Vagina (tissue), 2 donors: Measurements from ENCODE around the gene CHD1. TPM values are rescaled to one million over a fixed set of nuclear protein-coding genes. Genes with fewer than 3 reads are reported as not detected.

ENCODE experiments used
- DNase-seq, 2 donors: peaks; one replicate each; pipeline ENCODE4 v3.0.0-alpha.2; 2017; ENCODE audit errors: extremely low spot score in 2 of 2
- H3K27ac ChIP-seq: fragments of 200-600 bp; sonication (generic); one replicate; pipeline ENCODE4 v1.5.1; 2019
- H3K27me3 ChIP-seq: fragments of 200-600 bp; sonication (generic); one replicate; pipeline ENCODE4 v1.5.1; 2019
- H3K36me3 ChIP-seq, 2 donors: fragments of 200-600 bp; sonication (generic); one replicate each; pipeline ENCODE4 v1.5.1; 2017 to 2019
- H3K4me1 ChIP-seq: fragments of 200-600 bp; sonication (generic); one replicate; pipeline ENCODE4 v1.5.1; 2019
- H3K4me3 ChIP-seq, 2 donors: fragments of 200-600 bp; sonication (generic); 1 replicate in 1 of 2; 2 replicates in 1 of 2; pipeline ENCODE4 v1.5.1; 2016 to 2019
- H3K9me3 ChIP-seq: fragments of 200-600 bp; sonication (generic); one replicate; pipeline ENCODE4 v1.5.1; 2019
- POLR2A ChIP-seq, 2 donors: fragments of 450-650 bp; IDR thresholded peaks; one replicate each; pipeline ENCODE4 v1.6.1; 2017; ENCODE audit warnings: antibody characterized with exemption in 2 of 2, mild to moderate bottlenecking in 2 of 2, moderate library complexity in 2 of 2
- POLR2AphosphoS5 ChIP-seq, 2 donors: sonication (generic); formaldehyde crosslinking; IDR thresholded peaks; one replicate each; pipeline ENCODE4 v1.9.0; 2017; ENCODE audit warnings: antibody characterized with exemption in 2 of 2, mild to moderate bottlenecking in 2 of 2, low read depth in 1 of 2; ENCODE audit not compliant: insufficient read depth in 1 of 2
- intact Hi-C: fragments of 100-400 bp; cut with DNase I; formaldehyde crosslinking; loops from one replicate; pipeline ENCODE4 v1.15.1; 2023
- total RNA-seq: library from RNA; depleted of rRNA; stranded (reverse); fragments of >200 nt; gene quantifications from one replicate; pipeline ENCODE4 v1.2.3, GENCODE V29; 2016
- TF ChIP-seq, protein P1 (sequence below), 3 experiments: fragments of 450-650 bp in 2 of 3; fragments of 200-600 bp in 1 of 3; sonication (generic) in 1 of 3; IDR thresholded peaks; one replicate each; pipeline ENCODE4 v1.5.1; 2017 to 2019; ENCODE audit warnings: antibody characterized with exemption in 3 of 3, mild to moderate bottlenecking in 2 of 3, moderate library complexity in 2 of 3

CHD1 gene
- total RNA-seq, 1 donor from 2014 or later, result 81.5 TPM

DNA sequence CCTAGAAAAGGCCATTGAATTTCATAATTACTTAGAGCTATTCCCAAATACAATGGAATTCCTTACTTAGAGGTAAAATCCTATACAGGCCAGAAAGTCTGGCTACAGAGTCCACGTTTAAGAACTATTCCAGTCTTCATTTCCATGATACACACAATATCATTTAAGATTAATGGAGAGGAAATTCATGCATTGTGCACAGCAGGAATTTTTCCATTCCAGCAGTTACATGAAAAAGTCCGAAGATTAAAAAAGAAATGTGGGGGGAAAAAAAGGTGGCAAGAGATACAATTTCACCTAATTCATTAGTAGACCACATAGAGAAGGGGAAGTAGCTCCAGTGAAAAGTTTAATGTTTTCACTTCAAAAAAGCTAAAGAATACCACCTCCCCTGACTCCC, 63.1 kb downstream of the CHD1 start:
- Histone ChIP-seq H3K36me3 (peaks cover 4 to 53% of the 10 kb centered on the region in 2 donors), H3K4me1 (no peaks in the 10 kb centered on the region), H3K27ac (no peak overlapping the region), H3K4me3 (no peak overlapping the region), H3K27me3 (no peaks in the 10 kb centered on the region), H3K9me3 (no peaks in the 10 kb centered on the region)
- no peak for DNase-seq
- intact Hi-C loops, result no loop called here
- TF ChIP-seq POLR2A (IDR thresholded peaks at IDR 0.05) (no peak), POLR2AphosphoS5 (IDR thresholded peaks at IDR 0.05; ENCODE audit: insufficient read depth in 1 of 2, low read depth in 1 of 2) (no peak)
- TF ChIP-seq, protein P1, sequence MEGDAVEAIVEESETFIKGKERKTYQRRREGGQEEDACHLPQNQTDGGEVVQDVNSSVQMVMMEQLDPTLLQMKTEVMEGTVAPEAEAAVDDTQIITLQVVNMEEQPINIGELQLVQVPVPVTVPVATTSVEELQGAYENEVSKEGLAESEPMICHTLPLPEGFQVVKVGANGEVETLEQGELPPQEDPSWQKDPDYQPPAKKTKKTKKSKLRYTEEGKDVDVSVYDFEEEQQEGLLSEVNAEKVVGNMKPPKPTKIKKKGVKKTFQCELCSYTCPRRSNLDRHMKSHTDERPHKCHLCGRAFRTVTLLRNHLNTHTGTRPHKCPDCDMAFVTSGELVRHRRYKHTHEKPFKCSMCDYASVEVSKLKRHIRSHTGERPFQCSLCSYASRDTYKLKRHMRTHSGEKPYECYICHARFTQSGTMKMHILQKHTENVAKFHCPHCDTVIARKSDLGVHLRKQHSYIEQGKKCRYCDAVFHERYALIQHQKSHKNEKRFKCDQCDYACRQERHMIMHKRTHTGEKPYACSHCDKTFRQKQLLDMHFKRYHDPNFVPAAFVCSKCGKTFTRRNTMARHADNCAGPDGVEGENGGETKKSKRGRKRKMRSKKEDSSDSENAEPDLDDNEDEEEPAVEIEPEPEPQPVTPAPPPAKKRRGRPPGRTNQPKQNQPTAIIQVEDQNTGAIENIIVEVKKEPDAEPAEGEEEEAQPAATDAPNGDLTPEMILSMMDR (IDR thresholded peaks at IDR 0.05), result no peak

GRCh38 chr5:98847054-98847453, 81.8 kb downstream of the CHD1 start:
- no peaks in the 10 kb centered on the region for H3K9me3 ChIP-seq
- H3K4me1 ChIP-seq, result no peaks in the 10 kb centered on the region
- TF ChIP-seq, protein P1 (IDR thresholded peaks at IDR 0.05), result no peak
- TF ChIP-seq POLR2A (IDR thresholded peaks at IDR 0.05), result no peak
- TF ChIP-seq POLR2AphosphoS5 (IDR thresholded peaks at IDR 0.05; ENCODE audit: insufficient read depth in 1 of 2, low read depth in 1 of 2), result no peak
- H3K4me3 ChIP-seq, result no peak overlapping the region
- intact Hi-C loops, result no loop called here
- no peaks in the 10 kb centered on the region for H3K36me3 ChIP-seq
- no peaks in the 10 kb centered on the region for H3K27me3 ChIP-seq
- DNase-seq, result no peak
- H3K27ac ChIP-seq, result no peak overlapping the region

- H3K27ac ChIP-seq, result no peak overlapping the region
- no peak overlapping the region for H3K4me3 ChIP-seq
- no peaks in the 10 kb centered on the region for H3K27me3 ChIP-seq
- no peaks in the 10 kb centered on the region for H3K36me3 ChIP-seq
- TF ChIP-seq, protein P1 (IDR thresholded peaks at IDR 0.05), result no peak
- TF ChIP-seq POLR2A (IDR thresholded peaks at IDR 0.05), result no peak
- no peak for TF ChIP-seq POLR2AphosphoS5 (IDR thresholded peaks at IDR 0.05; ENCODE audit: insufficient read depth in 1 of 2, low read depth in 1 of 2)
- H3K4me1 ChIP-seq, result no peaks in the 10 kb centered on the region
- intact Hi-C loops, result no loop called here
- no peaks in the 10 kb centered on the region for H3K9me3 ChIP-seq
- DNase-seq, result no peak
These were observed 82.3 kb downstream of the CHD1 start for GRCh38 chr5:98846520-98846919.

DNA sequence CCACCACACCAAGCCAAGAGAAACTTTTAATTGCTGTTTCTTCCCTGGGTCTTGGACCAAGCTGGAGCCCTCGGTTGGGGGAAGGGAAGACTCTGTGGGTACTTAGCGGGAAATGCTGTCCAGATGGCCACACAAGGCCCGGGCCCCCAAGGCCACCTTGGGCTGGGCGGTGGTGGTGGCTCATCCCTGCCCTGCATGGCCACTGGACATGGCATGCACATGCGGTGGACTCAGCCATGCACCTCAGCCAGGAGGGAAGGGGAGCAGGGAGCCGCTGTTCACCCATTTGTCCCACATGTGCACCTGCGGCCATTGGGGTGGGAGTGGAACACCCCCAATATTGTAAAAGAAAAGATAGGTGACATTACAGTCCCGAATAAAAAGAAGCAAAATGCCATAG, 82.9 kb downstream of the CHD1 start:
- Histone ChIP-seq H3K4me1 (no peaks in the 10 kb centered on the region), H3K36me3 (no peaks in the 10 kb centered on the region), H3K27ac (no peak overlapping the region), H3K27me3 (no peaks in the 10 kb centered on the region), H3K4me3 (no peak overlapping the region), H3K9me3 (no peaks in the 10 kb centered on the region)
- intact Hi-C loops, result no loop called here
- DNase-seq, result no peak
- no peak for TF ChIP-seq POLR2A (IDR thresholded peaks at IDR 0.05)
- TF ChIP-seq POLR2AphosphoS5 (IDR thresholded peaks at IDR 0.05; ENCODE audit: insufficient read depth in 1 of 2, low read depth in 1 of 2), result no peak
- TF ChIP-seq, protein P1 (IDR thresholded peaks at IDR 0.05), result no peak

DNA sequence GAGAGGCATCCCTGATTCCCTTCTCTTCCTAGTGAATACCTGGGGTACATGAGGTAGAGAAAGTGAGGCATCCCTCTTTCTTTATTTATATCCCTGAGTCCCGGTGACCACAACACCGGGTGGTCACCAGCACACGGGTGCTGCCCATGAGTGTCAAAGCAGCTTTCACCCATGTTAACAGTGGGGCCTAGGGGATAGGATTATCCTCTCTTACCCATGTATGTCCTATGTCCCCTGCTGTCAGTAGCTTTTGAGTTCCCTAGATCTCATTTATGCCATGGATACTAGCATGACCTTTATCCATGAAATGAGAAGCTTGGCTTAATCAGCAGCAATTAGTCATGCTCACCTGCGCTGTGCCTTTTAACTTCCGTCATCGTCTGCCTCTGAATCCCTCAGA, 83.9 kb downstream of the CHD1 start:
- no peak for DNase-seq
- intact Hi-C loops, result no loop called here
- Histone ChIP-seq H3K27me3 (no peaks in the 10 kb centered on the region), H3K27ac (no peak overlapping the region), H3K9me3 (no peaks in the 10 kb centered on the region), H3K36me3 (no peaks in the 10 kb centered on the region), H3K4me3 (no peak overlapping the region), H3K4me1 (no peaks in the 10 kb centered on the region)
- TF ChIP-seq POLR2AphosphoS5 (IDR thresholded peaks at IDR 0.05; ENCODE audit: insufficient read depth in 1 of 2, low read depth in 1 of 2) (no peak), POLR2A (IDR thresholded peaks at IDR 0.05) (no peak)
- TF ChIP-seq, protein P1 (IDR thresholded peaks at IDR 0.05), result no peak
